HG02852 (cell line): ENCODE measurements around the gene OSBPL3.

ENCODE experiments used
- ATAC-seq: cut with Tn5 transposase; IDR thresholded peaks from one replicate; pipeline ENCODE4 v1.9.1; 2021; ENCODE audit warnings: mild to moderate bottlenecking, moderate library complexity; ENCODE audit not compliant: unreplicated experiment

Gene OSBPL3

GRCh38 chr7:24868741-24869140 is 111.2 kb downstream of the OSBPL3 start:
- ATAC-seq, result no peak

- ATAC-seq, result no peak
Measured at GRCh38 chr7:24866004-24866615, 113.9 kb downstream of the OSBPL3 start.

GRCh38 chr7:24864214-24864817 is 115.7 kb downstream of the OSBPL3 start:
- ATAC-seq, result no peak

GRCh38 chr7:24863626-24864025 is 116.4 kb downstream of the OSBPL3 start:
- no peak for ATAC-seq

GRCh38 chr7:24862461-24862860 is 117.5 kb downstream of the OSBPL3 start:
- ATAC-seq, result no peak

- no peak for ATAC-seq
Measured at GRCh38 chr7:24861336-24861735, 118.6 kb downstream of the OSBPL3 start.

- ATAC-seq, result no peak
Measured at GRCh38 chr7:24860611-24861010, 119.4 kb downstream of the OSBPL3 start.

GRCh38 chr7:24858108-24858977 is 121.6 kb downstream of the OSBPL3 start:
- no peak for ATAC-seq

GRCh38 chr7:24857623-24858022 is 122.4 kb downstream of the OSBPL3 start:
- ATAC-seq, result no peak

- no peak for ATAC-seq
Measured at GRCh38 chr7:24854866-24855265, 125.1 kb downstream of the OSBPL3 start.

- no peak for ATAC-seq
Measured at GRCh38 chr7:24851786-24852185, 128.2 kb downstream of the OSBPL3 start.

- no peak for ATAC-seq
Measured at GRCh38 chr7:24848878-24849277, 131.1 kb downstream of the OSBPL3 start.

- no peak for ATAC-seq
Measured at GRCh38 chr7:24847754-24848153, 132.2 kb downstream of the OSBPL3 start.

- ATAC-seq, result no peak
Measured at GRCh38 chr7:24843821-24844434, 136.1 kb downstream of the OSBPL3 start.

- peak; percentile 59 for ATAC-seq
Measured at GRCh38 chr7:24842449-24843241, 137.3 kb downstream of the OSBPL3 start.

- no peak for ATAC-seq
Measured at GRCh38 chr7:24842029-24842428, 137.9 kb downstream of the OSBPL3 start.

GRCh38 chr7:24840563-24840962 is 139.4 kb downstream of the OSBPL3 start:
- no peak for ATAC-seq

GRCh38 chr7:24836084-24836483 is 143.9 kb downstream of the OSBPL3 start:
- peak; percentile 81 for ATAC-seq

- ATAC-seq, result peak; percentile 5
Measured at GRCh38 chr7:24835643-24836042, 144.3 kb downstream of the OSBPL3 start.

GRCh38 chr7:24834128-24834798 is 145.7 kb downstream of the OSBPL3 start:
- peak; percentile 46 for ATAC-seq
